ENCODE measurements around the gene MOXD1. TPM values are rescaled to one million over a fixed set of nuclear protein-coding genes. Genes with fewer than 3 reads are reported as not detected.

MOXD1 gene
- total RNA-seq, 3 donors from 2014 or later: 1.7 to 14.8 (median 2.4) TPM

- no peak for DNase-seq
- H3K36me3 ChIP-seq (ENCODE audit: low read depth): no peaks in the 10 kb centered on the region
- ATAC-seq: no peak
- H3K4me1 ChIP-seq (ENCODE audit: low read depth): no peaks in the 10 kb centered on the region
- H3K9me3 ChIP-seq: no peaks in the 10 kb centered on the region
- intact Hi-C loops (cut with DNase I, micrococcal nuclease): no loop called here
- H3K4me3 ChIP-seq: no peak overlapping the region
- no peak for TF ChIP-seq CTCF (IDR thresholded peaks at IDR 0.05)
These were observed 135.7 kb downstream of the MOXD1 start for GRCh38 chr6:132265451-132266097.

GRCh38 chr6:132264021-132264500, 137.2 kb downstream of the MOXD1 start:
- intact Hi-C loops (cut with DNase I, micrococcal nuclease): no loop called here
- H3K36me3 ChIP-seq (ENCODE audit: low read depth): no peaks in the 10 kb centered on the region
- ATAC-seq (no peak), DNase-seq (no peak)
- no peaks in the 10 kb centered on the region for H3K4me1 ChIP-seq (ENCODE audit: low read depth)
- H3K9me3 ChIP-seq: no peaks in the 10 kb centered on the region
- no peak for TF ChIP-seq CTCF (IDR thresholded peaks at IDR 0.05)
- no peak overlapping the region for H3K4me3 ChIP-seq

- Histone ChIP-seq H3K4me3 (no peak overlapping the region), H3K9me3 (no peaks in the 10 kb centered on the region), H3K4me1 (ENCODE audit: low read depth) (no peaks in the 10 kb centered on the region), H3K36me3 (ENCODE audit: low read depth) (no peaks in the 10 kb centered on the region)
- no peak for TF ChIP-seq CTCF (IDR thresholded peaks at IDR 0.05)
- ATAC-seq (no peak), DNase-seq (no peak)
- intact Hi-C loops (cut with DNase I, micrococcal nuclease): no loop called here
These were observed 139.9 kb downstream of the MOXD1 start for GRCh38 chr6:132261354-132261753.

- no peak for TF ChIP-seq CTCF (IDR thresholded peaks at IDR 0.05)
- DNase-seq: no peak
- Histone ChIP-seq H3K4me1 (ENCODE audit: low read depth) (no peaks in the 10 kb centered on the region), H3K36me3 (ENCODE audit: low read depth) (no peaks in the 10 kb centered on the region), H3K4me3 (no peak overlapping the region), H3K9me3 (no peaks in the 10 kb centered on the region)
- no peak for ATAC-seq
- intact Hi-C loops (cut with DNase I, micrococcal nuclease): no loop called here
These were observed 142.2 kb downstream of the MOXD1 start for GRCh38 chr6:132259070-132259469.

GRCh38 chr6:132257561-132257960, 143.7 kb downstream of the MOXD1 start:
- no peak for DNase-seq
- Histone ChIP-seq H3K4me3 (no peak overlapping the region), H3K36me3 (ENCODE audit: low read depth) (no peaks in the 10 kb centered on the region), H3K9me3 (no peaks in the 10 kb centered on the region), H3K4me1 (ENCODE audit: low read depth) (no peaks in the 10 kb centered on the region)
- no peak for TF ChIP-seq CTCF (IDR thresholded peaks at IDR 0.05)
- intact Hi-C loops (cut with DNase I, micrococcal nuclease): no loop called here
- ATAC-seq: peak; percentile 61

GRCh38 chr6:132256457-132256856, 144.8 kb downstream of the MOXD1 start:
- intact Hi-C loops (cut with DNase I, micrococcal nuclease): no loop called here
- no peak for TF ChIP-seq CTCF (IDR thresholded peaks at IDR 0.05)
- H3K36me3 ChIP-seq (ENCODE audit: low read depth): no peaks in the 10 kb centered on the region
- H3K4me3 ChIP-seq: no peak overlapping the region
- DNase-seq (no peak), ATAC-seq (no peak)
- H3K9me3 ChIP-seq: no peaks in the 10 kb centered on the region
- H3K4me1 ChIP-seq (ENCODE audit: low read depth): no peaks in the 10 kb centered on the region
